ENCODE measurements around the gene TBC1D5. TPM values are rescaled to one million over a fixed set of nuclear protein-coding genes. Genes with fewer than 3 reads are reported as not detected.
"Not testable (repeated sequence)": the region's sequence is repeated elsewhere in the genome, so short reads cannot be mapped to it uniquely, and the experiment has no call there.

TBC1D5 gene
- total RNA-seq, 4 donors from 2014 or later: 21.3 to 86.4 (median 48.1) TPM

DNA sequence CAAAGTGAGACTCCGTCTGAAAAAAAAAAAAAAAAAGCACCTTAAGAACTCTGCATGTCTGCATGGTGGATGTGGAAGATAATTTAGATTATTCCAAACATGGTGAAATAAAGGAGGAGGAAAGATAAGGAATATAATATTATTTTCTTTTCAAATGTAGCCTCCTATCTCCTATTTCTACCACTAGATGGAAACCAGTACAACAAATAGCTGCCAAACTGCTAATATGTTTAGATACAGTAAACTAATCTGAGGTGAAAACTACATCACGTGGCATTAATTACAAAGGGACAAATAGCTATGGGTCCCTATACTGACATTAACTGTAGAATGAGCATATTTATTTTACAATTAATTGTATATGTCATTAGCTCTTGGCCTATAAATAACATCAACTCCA lies 197.8 kb downstream of the TBC1D5 start:
- intact Hi-C loops (cut with DNase I; ENCODE audit: low total_unique reads): no loop called here
- TF ChIP-seq POLR2A (IDR thresholded peaks at IDR 0.05) (no peak), CTCF (IDR thresholded peaks at IDR 0.05) (no peak), POLR2AphosphoS5 (IDR thresholded peaks at IDR 0.05) (no peak)
- Histone ChIP-seq H3K27ac (no peak overlapping the region), H3K4me3 (no peak overlapping the region), H3K27me3 (no peaks in the 10 kb centered on the region), H3K4me1 (no peaks in the 10 kb centered on the region), H3K36me3 (no peaks in the 10 kb centered on the region), H3K9me3 (no peaks in the 10 kb centered on the region)
- 98 to 100% methylated on average over 2 of the region's 2 CpGs for WGBS, 2 donors (ENCODE audit: low coverage in 1 of 2)
- in situ Hi-C loops (cut with MboI; ENCODE audit: low pct_ligation_motif_present in 1 of 4, low pct_unique_long_range_greater_than_20kb in 1 of 4, low sequenced_read_pairs in 3 of 4): no loop called here
- no peak for DNase-seq

DNA sequence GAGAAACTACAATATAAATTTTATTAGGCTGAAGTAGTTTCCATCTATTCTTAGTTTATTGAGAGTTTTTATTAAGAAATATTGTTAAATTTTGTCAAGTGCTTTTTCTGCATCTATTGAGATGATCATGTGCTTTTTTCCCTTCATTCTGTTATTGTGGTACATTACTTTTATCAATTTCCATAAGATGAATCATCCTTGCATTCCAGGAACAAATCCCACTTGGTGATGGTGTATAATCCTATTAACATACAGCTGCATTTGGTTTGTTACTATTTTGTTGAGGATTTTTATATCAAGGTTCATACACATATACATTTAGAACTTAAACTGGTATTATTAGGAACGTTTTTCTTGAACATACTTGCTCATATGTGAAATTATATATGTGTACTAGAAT lies 199.8 kb downstream of the TBC1D5 start:
- Histone ChIP-seq H3K4me3 (no peak overlapping the region), H3K27ac (no peak overlapping the region), H3K36me3 (no peaks in the 10 kb centered on the region), H3K4me1 (no peaks in the 10 kb centered on the region), H3K27me3 (no peaks in the 10 kb centered on the region), H3K9me3 (no peaks in the 10 kb centered on the region)
- 89 to 91% methylated on average over 1 of the region's 1 CpG for WGBS, 2 donors (ENCODE audit: low coverage in 1 of 2)
- intact Hi-C loops (cut with DNase I; ENCODE audit: low total_unique reads): no loop called here
- no peak for DNase-seq
- in situ Hi-C loops (cut with MboI; ENCODE audit: low pct_ligation_motif_present in 1 of 4, low pct_unique_long_range_greater_than_20kb in 1 of 4, low sequenced_read_pairs in 3 of 4): no loop called here
- TF ChIP-seq EP300 (IDR thresholded peaks at IDR 0.05; ENCODE audit: low read depth) (no peak), CTCF (IDR thresholded peaks at IDR 0.05) (no peak), POLR2AphosphoS5 (IDR thresholded peaks at IDR 0.05) (no peak), POLR2A (IDR thresholded peaks at IDR 0.05) (no peak)

- WGBS, 2 donors (ENCODE audit: low coverage in 1 of 2): 90 to 96% methylated on average over 2 to 3 of the region's 3 CpGs
- no peaks in the 10 kb centered on the region for H3K27me3 ChIP-seq
- H3K4me3 ChIP-seq: no peak overlapping the region
- TF ChIP-seq POLR2A (IDR thresholded peaks at IDR 0.05) (no peak), CTCF (IDR thresholded peaks at IDR 0.05) (no peak), POLR2AphosphoS5 (IDR thresholded peaks at IDR 0.05) (no peak), EP300 (IDR thresholded peaks at IDR 0.05; ENCODE audit: low read depth) (no peak)
- in situ Hi-C loops (cut with MboI; ENCODE audit: low pct_ligation_motif_present in 1 of 4, low pct_unique_long_range_greater_than_20kb in 1 of 4, low sequenced_read_pairs in 3 of 4): no loop called here
- H3K36me3 ChIP-seq: no peaks in the 10 kb centered on the region
- intact Hi-C loops (cut with DNase I; ENCODE audit: low total_unique reads): no loop called here
- H3K27ac ChIP-seq: no peak overlapping the region
- no peaks in the 10 kb centered on the region for H3K9me3 ChIP-seq
- no peak for DNase-seq
- H3K4me1 ChIP-seq: no peaks in the 10 kb centered on the region
Measured at GRCh38 chr3:17539436-17539835, 203.0 kb downstream of the TBC1D5 start.

DNA sequence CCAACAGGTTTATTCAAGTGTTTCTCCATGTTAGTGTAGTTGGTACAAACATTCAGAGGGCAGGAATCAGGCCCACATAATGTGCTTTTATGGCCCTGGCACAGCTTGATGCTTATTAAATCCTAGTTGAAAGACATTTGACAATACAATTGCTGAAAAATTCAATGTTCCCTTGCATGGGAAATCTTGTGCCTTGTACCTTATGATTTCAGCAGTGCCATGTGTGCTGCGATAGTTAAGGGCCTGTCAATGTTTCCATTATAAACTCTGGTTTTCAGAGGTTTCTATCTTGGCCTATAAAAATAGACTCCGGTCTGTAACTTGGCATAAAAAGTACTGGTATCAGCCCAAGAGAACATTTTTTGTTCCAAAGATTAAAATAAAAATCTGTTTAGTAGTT lies 207.2 kb downstream of the TBC1D5 start:
- 33 to 71% methylated on average over 1 to 2 of the region's 2 CpGs for WGBS, 2 donors (ENCODE audit: low coverage in 1 of 2)
- TF ChIP-seq CTCF (IDR thresholded peaks at IDR 0.05) (no peak), POLR2AphosphoS5 (IDR thresholded peaks at IDR 0.05) (no peak), EP300 (IDR thresholded peaks at IDR 0.05; ENCODE audit: low read depth) (no peak), POLR2A (IDR thresholded peaks at IDR 0.05) (no peak)
- Histone ChIP-seq H3K27me3 (no peaks in the 10 kb centered on the region), H3K36me3 (no peaks in the 10 kb centered on the region), H3K4me3 (no peak overlapping the region), H3K9me3 (no peaks in the 10 kb centered on the region), H3K4me1 (no peaks in the 10 kb centered on the region), H3K27ac (no peak overlapping the region)
- DNase-seq: no peak
- intact Hi-C loops (cut with DNase I; ENCODE audit: low total_unique reads): no loop called here
- in situ Hi-C loops (cut with MboI; ENCODE audit: low pct_ligation_motif_present in 1 of 4, low pct_unique_long_range_greater_than_20kb in 1 of 4, low sequenced_read_pairs in 3 of 4): no loop called here

GRCh38 chr3:17532446-17532845 lies 210.0 kb downstream of the TBC1D5 start:
- H3K27ac ChIP-seq; H3K36me3 ChIP-seq; DNase-seq; intact Hi-C loops (cut with DNase I; ENCODE audit: low total_unique reads); H3K9me3 ChIP-seq; in situ Hi-C loops (cut with MboI; ENCODE audit: low pct_ligation_motif_present in 1 of 4, low pct_unique_long_range_greater_than_20kb in 1 of 4, low sequenced_read_pairs in 3 of 4); H3K27me3 ChIP-seq; H3K4me1 ChIP-seq; H3K4me3 ChIP-seq: not testable (repeated sequence)
- WGBS, 2 donors (ENCODE audit: low coverage in 1 of 2): 93 to 100% methylated on average over 3 to 4 of the region's 4 CpGs
